Adipose tissue (tissue), 3 donors: Measurements from ENCODE around the gene ABI2. TPM values are rescaled to one million over a fixed set of nuclear protein-coding genes. Genes with fewer than 3 reads are reported as not detected.
"Not testable (repeated sequence)": the region's sequence is repeated elsewhere in the genome, so short reads cannot be mapped to it uniquely, and the experiment has no call there.

Experiments used
- H3K27ac ChIP-seq: one replicate; pipeline ENCODE4 v1.5.1; 2013; ENCODE audit warnings: low read depth, low read length
- WGBS, 3 donors: extraction: QIAGEN DNeasy Blood & Tissue Kit; methylation state at CpG; one replicate each; pipeline ENCODE4 v1.1.7; 2013; 5-methylcytosine and 5-hydroxymethylcytosine counted together
- polyA plus RNA-seq, 3 donors: library from polyadenylated mRNA; stranded (reverse); fragments of 200-250 nt; gene quantifications; one replicate each; pipeline ENCODE4 v1.2.3, GENCODE V29; 2013
- donor health status: healthy with polysubstance abuse.
- donor health status: Bipolar disorder and iron deficiency.
- donor health status: healthy.

The ABI2 gene
- 10 to 100 TPM in 2 of 3 donors, 1 to 10 TPM in 1; 5.7 to 12.4 (median 10.9) TPM for polyA plus RNA-seq

DNA sequence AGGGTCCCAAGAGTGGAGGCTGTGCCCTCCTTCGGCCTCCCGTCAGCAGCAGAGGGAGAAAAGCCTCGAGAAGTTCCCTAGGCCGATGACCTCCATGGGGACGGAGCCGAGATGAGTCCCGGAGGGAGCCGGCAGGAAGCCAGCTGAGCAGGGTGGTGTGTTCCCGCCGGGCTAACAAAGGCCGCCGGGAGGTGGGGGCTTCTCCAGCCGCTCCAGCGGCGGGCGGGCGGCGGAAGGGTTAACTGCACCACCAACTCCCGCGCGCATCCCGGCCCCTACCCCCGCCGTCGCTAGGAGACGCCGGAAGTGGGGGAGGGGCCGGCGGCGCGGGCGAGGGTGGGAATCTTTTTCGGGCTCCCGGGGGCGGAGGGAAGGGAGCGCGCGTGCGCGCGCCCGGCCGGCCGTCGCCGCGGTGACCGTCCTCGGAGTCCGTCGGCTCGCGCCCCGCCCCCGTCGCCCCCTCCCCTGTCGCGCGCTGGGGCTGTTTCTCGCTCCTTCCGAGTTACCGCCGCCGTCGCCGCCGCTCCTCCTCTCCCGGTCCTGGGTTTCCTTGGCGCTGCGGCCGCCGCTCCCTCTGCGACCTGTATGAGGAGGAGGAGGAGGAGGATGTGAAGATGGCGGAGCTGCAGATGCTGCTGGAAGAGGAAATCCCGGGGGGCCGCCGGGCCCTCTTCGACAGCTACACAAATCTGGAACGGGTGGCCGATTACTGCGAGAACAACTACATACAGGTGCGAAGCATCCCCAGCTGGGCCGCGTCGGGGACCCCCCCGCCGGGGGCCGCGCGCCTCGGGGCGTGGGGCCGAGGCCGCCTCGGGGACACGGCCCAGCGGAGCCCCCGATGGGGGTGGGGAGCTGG is at the start of gene ABI2:
Gene ABI2, plus strand, starts transcription at position 494 of the 859 bp plus-strand sequence. Its CDS starts 121 bp downstream, at position 615.
- WGBS, 3 donors = 1% methylated on average over 65 to 98 of the region's 98 CpGs
- no peak within 1 kb of the TSS for H3K27ac ChIP-seq

DNA sequence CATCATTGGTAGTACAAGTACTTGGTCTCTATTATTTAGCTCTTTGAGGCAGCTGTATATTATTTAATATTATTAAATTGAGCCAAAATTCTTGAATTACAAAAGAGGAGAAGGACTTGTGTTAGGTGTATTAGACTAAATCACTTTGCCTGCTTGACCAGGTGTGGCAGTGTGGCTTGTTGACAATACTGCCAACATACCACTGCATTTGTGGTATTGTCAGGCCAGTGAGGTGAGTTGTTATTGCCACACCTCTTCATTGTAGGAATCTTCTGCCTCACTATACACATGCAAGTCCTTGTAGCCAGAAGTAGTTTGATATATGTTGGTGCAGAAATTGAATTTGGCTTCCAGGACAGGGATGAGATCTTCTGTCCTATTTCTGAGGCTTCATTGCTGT is 48.9 kb upstream of the ABI2 start:
- no peak overlapping the region for H3K27ac ChIP-seq

DNA sequence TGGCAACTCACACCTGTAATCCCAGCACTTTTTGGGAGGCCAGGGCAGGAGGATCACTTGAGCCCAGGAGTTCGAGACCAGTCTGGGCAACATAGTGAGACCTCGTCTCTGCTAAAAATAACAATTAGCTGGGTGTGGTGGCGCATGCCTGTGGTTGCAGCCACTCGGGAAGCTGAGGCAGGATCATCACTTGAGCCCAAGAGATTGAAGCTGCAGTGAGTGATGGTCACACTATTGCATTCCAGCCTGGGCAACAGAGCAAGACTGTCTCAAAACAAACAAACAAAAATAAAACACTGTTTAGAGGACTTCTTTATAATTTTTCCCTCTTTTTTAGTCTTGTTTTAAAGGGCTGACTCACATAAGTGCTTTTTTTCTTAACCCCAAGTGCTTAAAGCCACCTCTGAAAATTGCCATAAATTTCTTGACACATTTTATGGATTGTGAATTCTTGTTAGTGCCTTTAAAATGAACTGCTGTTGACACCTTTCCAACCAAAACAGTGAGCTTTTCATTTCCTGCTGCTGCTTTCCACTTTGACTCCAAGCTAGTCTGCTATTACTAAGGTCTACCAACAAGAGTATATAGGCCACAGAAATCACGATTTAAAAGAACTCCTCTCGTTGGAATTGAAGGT is 47.6 kb upstream of the ABI2 start:
- H3K27ac ChIP-seq = no peak overlapping the region
- WGBS, 3 donors = 88 to 91% (median 90%) methylated on average over 6 of the region's 6 CpGs

DNA sequence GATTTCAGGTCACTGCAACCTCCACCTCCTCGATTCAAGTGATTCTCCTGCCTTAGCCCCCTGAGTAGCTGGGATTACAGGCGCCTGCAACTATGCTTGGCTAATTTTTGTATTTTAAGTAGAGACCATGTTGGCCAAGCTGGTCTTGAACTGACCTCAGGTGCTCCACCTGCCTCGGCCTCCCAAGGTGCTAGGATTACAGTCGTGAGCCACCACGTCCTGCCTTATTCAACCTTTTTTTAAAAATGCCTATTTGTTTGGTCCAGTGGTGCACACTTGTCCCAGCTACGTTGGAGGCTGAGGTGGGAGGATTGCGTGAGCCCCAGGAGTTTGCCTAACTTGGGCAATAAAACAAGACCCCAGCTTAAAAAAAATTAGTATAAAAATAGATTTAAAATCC is 46.1 kb upstream of the ABI2 start:
- 97 to 98% (median 97%) methylated on average over 7 of the region's 7 CpGs for WGBS, 3 donors
- H3K27ac ChIP-seq = no peak overlapping the region

DNA sequence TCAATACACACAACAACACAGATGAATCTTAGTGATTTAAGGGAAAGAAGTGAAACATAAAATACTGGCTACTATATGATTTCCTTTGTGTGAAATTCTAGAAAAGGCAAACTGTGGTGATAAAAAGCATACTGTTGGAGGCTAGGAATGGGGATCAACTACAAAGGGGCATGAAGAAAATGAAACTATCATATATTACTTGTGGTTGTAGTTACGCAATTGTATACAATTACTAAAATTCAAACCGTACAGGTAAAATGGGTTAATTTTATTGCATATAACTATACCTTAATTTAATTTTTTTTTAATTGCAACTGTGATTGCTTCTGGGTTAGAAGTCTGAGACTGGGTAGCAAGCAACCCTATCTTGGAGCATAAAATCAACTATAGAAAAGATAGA is 41.7 kb upstream of the ABI2 start:
- no peak overlapping the region for H3K27ac ChIP-seq
- 87 to 91% (median 88%) methylated on average over 2 of the region's 2 CpGs for WGBS, 3 donors

DNA sequence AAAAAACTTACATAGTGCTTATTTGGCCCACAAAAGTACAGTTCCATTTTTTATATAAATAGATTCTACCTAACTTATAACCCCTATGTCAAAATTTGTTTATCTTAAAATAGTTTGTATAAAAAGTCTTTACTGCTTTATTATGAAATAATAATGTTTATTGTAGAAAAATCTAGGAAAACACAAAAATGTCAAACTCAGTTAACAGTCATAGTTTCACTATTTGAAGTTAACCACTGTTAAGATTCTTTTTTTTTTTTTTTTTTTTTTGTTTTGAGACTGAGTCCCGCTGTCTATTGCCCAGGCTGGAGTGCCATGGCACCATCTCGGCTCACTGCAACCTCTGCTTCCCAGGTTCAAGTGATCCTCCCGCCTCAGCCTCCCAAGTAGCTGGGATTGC is 26.5 kb upstream of the ABI2 start:
- WGBS, 3 donors = 95 to 98% (median 97%) methylated on average over 3 of the region's 3 CpGs
- no peak overlapping the region for H3K27ac ChIP-seq

DNA sequence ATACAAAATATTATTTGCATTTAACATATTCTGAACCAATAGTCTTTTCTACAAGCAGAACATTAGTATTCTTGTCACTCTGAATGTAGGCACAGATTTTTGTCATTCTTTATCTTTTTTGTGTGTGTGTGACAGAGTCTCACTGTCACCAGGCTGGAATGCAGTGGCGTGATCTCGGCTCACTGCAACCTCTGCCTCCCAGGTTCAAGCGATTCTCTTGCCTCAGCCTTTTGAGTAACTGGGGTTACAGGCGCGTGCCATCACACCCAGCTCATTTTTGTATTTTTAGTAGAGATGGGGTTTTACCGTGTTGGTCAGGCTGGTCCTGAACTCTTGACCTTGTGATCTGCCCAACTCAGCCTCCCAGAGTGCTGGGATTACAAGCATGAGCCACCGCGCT is 25.6 kb upstream of the ABI2 start:
- WGBS, 3 donors = 96 to 98% (median 97%) methylated on average over 8 of the region's 8 CpGs
- H3K27ac ChIP-seq = not testable (repeated sequence)

DNA sequence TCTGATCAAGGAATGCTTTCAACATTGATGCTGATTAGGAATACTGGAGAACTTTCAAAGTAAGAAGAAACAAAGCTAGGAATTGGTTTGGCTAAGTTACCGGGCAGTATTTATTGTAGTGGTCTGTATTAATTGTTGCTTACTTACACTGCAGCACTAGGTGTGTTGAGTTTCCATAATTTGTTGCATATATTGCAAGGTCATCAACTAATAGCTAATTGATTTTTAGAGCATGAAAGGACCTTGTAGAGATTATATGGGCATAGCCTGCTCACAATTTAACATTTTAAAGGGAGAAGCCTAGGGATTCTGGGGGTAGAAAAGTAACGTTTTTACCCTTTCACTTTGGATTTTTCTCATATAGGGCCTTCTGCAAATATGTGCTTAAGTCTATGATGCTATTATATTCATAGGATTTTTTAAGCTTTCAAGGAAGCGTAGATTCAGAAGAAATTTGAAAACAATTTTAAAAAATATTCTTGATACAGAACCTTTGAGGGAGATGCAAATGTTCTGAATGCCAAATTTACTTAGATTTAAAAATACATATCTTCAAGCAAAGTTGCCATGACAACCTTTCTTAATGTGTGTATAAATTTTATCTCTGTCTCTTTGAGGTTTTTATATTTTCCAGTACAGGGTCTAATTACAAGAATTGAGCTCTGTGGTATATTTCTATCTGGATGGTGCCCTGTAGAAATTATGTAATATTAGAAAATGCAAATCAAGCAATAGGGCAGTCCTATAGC is 17.3 kb upstream of the ABI2 start:
- WGBS, 3 donors = 89 to 95% (median 94%) methylated on average over 3 of the region's 3 CpGs
- no peak overlapping the region for H3K27ac ChIP-seq

DNA sequence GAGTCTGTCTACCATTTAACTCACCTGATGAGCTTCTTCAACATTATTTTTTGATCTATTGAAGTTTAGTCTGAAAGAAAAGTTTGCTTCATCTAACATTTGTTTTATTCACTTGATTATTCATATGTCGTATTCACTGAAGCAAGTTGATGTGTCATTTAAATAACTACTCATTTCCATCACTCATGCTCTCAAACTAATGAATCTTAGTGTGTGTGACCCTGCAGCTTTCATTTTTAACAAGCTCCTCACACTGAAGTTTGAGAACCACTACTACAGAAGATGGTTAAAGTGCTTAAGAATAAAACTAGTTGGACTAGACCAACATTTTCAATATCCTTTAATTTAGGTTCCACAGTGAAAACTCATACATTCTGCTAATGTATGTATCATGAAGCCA is 1.8 kb upstream of the ABI2 start:
- H3K27ac ChIP-seq = no peak overlapping the region
- 86 to 98% (median 93%) methylated on average over 1 of the region's 1 CpG for WGBS, 3 donors

DNA sequence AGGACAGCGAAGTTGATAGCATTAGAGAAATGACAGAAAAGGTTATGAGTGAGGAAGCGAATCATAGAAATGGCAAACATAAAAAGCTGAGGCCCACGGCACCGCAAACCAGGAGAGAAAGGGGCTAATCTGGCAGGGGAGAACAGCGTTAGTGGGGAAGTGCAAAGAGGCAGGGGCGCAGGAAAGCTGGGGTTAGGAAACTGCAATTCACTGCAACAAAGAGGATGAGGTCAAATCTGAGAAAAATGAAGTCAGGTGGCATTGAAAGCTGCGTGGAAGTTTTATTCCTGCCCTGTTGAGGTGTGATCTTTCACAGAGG is 653 bp upstream of the ABI2 start:
- no peak overlapping the region for H3K27ac ChIP-seq
- WGBS, 3 donors = 10 to 21% (median 11%) methylated on average over 7 of the region's 7 CpGs

DNA sequence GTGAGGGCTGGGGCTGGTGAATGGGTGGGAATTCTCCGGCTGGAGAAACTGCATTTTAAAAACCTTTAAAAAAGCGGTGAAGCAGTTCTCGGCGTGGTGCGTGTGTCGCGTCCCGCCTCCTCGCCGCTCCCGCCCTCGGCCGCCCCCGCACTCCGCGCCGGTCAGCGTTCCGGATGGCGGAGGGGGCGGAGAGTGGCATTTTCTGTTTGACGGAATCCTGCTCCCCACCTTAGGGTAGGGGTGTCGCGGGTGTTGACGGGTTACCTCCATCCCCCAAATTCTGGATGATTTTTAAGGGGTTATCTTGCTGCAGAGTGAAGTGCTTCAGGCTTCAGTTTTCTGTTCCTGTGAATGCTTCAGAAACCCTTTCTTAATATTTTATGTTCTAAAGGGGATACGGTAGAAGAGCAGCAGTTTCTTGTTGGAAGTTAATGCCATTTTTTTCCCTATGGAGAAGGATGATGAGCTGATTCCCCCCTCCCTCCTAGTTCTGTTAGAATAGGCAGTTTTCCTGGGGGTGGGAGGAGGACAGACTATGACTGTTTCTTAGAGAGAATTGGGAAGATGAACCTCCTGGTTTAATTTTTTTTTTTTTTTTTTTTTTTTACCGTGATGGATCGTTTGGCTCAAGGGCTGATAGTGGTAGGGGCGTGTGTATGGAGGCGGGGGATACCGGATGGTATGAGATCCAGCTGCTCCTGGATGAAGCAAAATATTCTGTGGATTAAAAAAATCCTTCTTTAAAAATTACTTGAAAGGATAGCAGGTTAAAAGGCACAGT is 756 bp downstream of the ABI2 start:
- WGBS, 3 donors = 1 to 2% (median 1%) methylated on average over 31 of the region's 31 CpGs
- H3K27ac ChIP-seq = no peak overlapping the region

DNA sequence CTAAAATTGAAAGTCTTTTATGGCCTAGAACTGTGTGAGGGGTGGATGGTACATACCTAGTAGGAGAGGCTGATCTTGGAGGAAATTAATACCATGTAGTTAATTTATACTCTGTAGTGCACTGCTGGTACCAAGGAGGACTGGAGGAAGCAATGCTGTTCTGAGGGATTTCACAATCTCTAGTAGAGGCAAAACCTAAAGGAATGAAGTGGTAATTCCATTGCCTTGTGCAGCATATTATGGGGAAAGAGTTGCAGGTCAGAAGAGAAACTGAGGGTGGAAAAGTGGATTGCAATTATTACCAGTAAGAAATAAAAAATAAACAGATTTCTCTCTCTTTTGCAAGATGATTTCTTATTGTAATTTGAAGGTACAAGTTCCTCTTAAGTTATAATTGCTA is 2.2 kb downstream of the ABI2 start:
- H3K27ac ChIP-seq = no peak overlapping the region

DNA sequence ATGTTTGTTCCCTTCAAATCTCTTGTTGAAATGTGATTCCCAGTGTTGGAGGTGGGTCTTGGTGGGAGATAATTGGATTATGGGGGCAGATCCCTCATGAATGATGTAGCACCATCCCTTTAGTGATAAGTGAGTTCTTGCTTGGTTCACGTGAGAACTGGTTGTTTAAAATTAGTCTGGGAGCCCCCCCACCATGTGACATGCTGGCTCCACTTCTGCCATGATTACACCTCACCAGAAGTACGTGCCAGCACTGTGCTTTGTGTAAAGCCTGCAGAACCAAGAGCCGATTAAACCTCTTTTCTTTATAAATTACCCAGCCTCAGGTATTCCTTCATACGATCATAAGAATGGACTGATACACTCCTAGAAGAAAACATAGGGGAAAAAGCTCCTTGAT is 10.1 kb downstream of the ABI2 start:
- no peak overlapping the region for H3K27ac ChIP-seq
- whole genome bisulfite sequencing, 3 donors = 93 to 96% (median 95%) methylated on average over 4 of the region's 4 CpGs

DNA sequence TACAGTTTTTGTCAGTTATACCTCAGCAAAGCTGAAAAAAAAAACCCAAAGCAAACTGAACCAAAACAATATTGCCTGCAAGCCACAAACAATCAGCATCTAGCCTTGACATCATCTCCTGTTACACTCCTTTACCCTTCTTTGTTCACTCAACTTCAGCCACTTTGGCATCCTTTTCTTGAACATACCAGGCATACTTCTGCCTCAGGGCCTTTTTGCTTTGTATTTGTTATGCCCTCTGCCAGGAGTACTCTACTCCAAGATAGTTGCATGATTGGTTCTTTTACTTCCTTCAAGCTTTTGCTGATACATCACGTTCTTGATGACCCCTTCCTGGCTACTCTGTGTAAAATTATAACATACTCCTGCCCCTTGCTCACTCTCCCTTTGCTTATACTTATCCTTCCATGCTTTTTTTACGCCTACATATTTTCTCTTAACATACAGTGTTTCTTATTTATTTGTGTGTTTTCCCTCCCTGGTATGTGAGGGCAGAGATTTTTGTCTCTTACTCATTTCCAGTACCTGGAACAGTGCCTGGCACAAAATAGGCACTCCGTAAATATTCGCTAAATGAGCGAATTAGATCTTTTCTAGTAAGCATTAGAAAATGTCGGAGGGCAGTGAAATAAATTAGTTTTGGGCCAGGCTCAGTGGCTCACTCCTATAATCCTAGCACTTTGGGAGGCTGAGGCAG is 12.7 kb downstream of the ABI2 start:
- no peak overlapping the region for H3K27ac ChIP-seq
- 85 to 90% (median 88%) methylated on average over 6 of the region's 6 CpGs for WGBS, 3 donors

DNA sequence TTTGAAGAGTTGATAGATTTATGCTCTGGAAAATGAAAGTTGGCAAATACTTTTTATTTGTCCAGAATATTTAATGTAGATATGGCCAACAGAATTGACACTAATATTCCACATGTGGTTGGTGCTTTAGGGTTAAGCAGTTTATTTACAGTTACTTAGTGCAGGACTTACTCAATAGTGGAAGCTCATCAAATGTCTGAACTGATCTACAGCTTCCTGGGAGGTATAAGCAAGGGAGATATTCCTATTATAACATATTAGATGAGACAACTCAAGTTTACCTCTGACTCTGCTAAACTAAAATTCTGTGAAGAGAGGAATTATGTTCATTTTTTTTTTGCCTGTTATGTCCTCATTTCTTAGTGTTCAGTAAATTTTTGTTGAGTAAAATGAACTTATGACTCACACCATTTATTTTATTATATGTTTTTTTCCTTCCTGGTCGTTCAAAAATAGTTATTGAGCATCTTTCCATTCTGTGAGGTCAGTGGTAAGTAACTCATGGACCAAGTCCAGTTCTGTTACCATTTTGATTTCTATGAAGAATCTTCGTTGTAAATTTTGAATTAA is 13.6 kb downstream of the ABI2 start:
- H3K27ac ChIP-seq = no peak overlapping the region
- WGBS, 3 donors = 66 to 70% (median 66%) methylated on average over 2 of the region's 2 CpGs

DNA sequence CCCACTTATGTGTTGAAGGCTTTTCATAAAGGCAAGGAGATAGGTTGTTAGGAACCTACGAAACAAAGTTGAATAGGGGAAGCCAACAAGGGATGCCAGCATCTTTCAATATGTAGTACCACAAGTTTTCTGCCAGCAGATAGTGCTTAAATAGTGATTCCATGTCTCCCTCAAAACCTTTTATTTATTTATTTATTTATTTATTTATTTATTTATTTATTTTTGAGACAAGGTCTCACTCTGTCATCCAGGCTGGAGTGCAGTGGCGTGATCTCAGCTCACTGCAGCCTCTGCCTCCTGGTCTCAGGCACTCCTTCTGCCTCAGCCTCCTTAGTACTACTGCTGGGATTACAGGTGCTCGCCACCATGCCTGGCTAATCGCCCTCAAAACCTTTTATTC is 14.2 kb downstream of the ABI2 start:
- WGBS, 3 donors = 96 to 99% (median 98%) methylated on average over 4 of the region's 4 CpGs
- not testable (repeated sequence) for H3K27ac ChIP-seq

DNA sequence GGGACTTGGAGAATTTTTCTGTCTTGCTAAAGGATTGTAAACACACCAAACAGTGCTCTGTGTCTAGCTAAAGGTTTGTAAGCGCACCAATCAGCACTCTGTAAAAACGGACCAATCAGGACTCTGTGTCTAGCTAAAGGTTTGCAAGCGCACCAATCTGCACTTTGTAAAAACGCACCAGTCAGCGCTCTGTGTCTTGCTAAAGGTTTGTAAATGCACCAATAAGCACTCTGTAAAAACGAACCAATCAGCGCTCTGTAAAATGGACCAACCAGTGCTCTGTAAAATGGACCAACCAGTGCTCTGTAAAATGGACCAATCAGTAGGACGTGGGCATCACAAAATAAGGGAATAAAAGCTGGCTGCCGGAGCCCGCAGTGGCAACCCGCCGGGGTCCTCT is 16.5 kb downstream of the ABI2 start:
- 95 to 98% (median 96%) methylated on average over 12 of the region's 12 CpGs for WGBS, 3 donors
- H3K27ac ChIP-seq = no peak overlapping the region

DNA sequence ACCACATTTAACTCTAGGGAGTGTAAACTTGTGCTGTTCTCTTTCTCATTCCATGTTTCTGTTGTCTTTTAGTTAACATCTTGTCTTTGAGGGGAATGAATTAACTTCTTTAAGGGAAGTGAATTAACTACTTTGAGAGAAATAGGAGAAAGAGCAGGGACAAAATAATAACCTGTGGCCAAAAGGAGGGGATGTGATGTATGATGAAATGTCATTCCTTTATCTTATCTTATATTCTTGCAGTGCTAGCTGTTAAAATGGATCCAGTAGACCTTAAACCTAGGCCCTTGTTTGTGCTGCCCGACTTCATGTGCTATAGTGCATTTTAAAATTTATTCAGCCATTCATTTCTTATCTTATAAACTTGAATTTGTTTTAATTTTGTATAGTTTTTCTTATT is 18.4 kb downstream of the ABI2 start:
- WGBS, 3 donors = 78 to 90% (median 83%) methylated on average over 1 of the region's 1 CpG

More for the DNA sequence above, 18.4 kb downstream of the ABI2 start:
- H3K27ac ChIP-seq = no peak overlapping the region
